Duodenal mucosa (tissue), 2 donors: ENCODE results near the gene ARHGAP15.

Experiments used
- H3K27ac ChIP-seq: one replicate; pipeline ENCODE4 v1.7.0; 2013; ENCODE audit warnings: low read depth, low read length
- H3K27me3 ChIP-seq, 2 donors: one replicate each; pipeline ENCODE4 v1.7.0; 2013; ENCODE audit warnings: low read length in 2 of 2, control low read depth in 1 of 2; ENCODE audit not compliant: insufficient read depth in 2 of 2, control insufficient read depth in 1 of 2
- H3K36me3 ChIP-seq, 2 donors: one replicate each; pipeline ENCODE4 v1.7.0; 2013; ENCODE audit warnings: low read length in 2 of 2, control low read depth in 1 of 2; ENCODE audit not compliant: insufficient read depth in 2 of 2, control insufficient read depth in 1 of 2
- H3K4me1 ChIP-seq, 2 donors: one replicate each; pipeline ENCODE4 v1.7.0; 2013; ENCODE audit warnings: low read length in 2 of 2, control low read depth in 1 of 2; ENCODE audit not compliant: insufficient read depth in 2 of 2, control insufficient read depth in 1 of 2
- H3K4me3 ChIP-seq, 2 donors: one replicate each; pipeline ENCODE4 v1.7.0; 2013; ENCODE audit warnings: low read length in 2 of 2, low read depth in 1 of 2
- H3K9ac ChIP-seq, 2 donors: one replicate each; pipeline ENCODE4 v1.7.0; 2013; ENCODE audit warnings: low read length in 2 of 2, low read depth in 1 of 2
- H3K9me3 ChIP-seq, 2 donors: one replicate each; pipeline ENCODE4 v1.7.0; 2013; ENCODE audit warnings: low read length in 2 of 2, control low read depth in 1 of 2; ENCODE audit not compliant: control insufficient read depth in 1 of 2

ARHGAP15 gene

GRCh38 chr2:143255899-143256298 lies 126.7 kb downstream of the ARHGAP15 start:
- H3K4me3 ChIP-seq = no peak overlapping the region

GRCh38 chr2:143258126-143258892 lies 129.1 kb downstream of the ARHGAP15 start:
- Histone ChIP-seq H3K4me1 (peaks cover 0 to 3% of the 10 kb centered on the region in 2 donors), H3K9ac (no peak overlapping the region), H3K4me3 (no peak overlapping the region), H3K9me3 (no peaks in the 10 kb centered on the region), H3K27ac (no peak overlapping the region), H3K27me3 (no peaks in the 10 kb centered on the region), H3K36me3 (no peaks in the 10 kb centered on the region)

More at GRCh38 chr2:143255899-143256298, 126.7 kb downstream of the ARHGAP15 start:
- Histone ChIP-seq H3K36me3 (no peaks in the 10 kb centered on the region), H3K9ac (no peak overlapping the region), H3K9me3 (no peaks in the 10 kb centered on the region), H3K27ac (no peak overlapping the region), H3K27me3 (no peaks in the 10 kb centered on the region), H3K4me1 (no peaks in the 10 kb centered on the region)

- Histone ChIP-seq H3K4me1 (peaks cover 0 to 3% of the 10 kb centered on the region in 2 donors), H3K27me3 (no peaks in the 10 kb centered on the region), H3K9ac (peak overlapping the region in 1 of 2 donors; percentile 35), H3K36me3 (no peaks in the 10 kb centered on the region), H3K4me3 (no peak overlapping the region), H3K27ac (no peak overlapping the region), H3K9me3 (no peaks in the 10 kb centered on the region)
Measured at GRCh38 chr2:143259368-143259958, 130.2 kb downstream of the ARHGAP15 start.

GRCh38 chr2:143261986-143262385 lies 132.8 kb downstream of the ARHGAP15 start:
- H3K9ac ChIP-seq = no peak overlapping the region
- no peak overlapping the region for H3K4me3 ChIP-seq
- H3K9me3 ChIP-seq = no peaks in the 10 kb centered on the region
- H3K27ac ChIP-seq = no peak overlapping the region
- no peaks in the 10 kb centered on the region for H3K36me3 ChIP-seq
- peaks cover 0 to 3% of the 10 kb centered on the region in 2 donors for H3K4me1 ChIP-seq
- H3K27me3 ChIP-seq = no peaks in the 10 kb centered on the region

GRCh38 chr2:143262389-143262788 lies 133.2 kb downstream of the ARHGAP15 start:
- no peak overlapping the region for H3K27ac ChIP-seq
- H3K36me3 ChIP-seq = no peaks in the 10 kb centered on the region
- peaks cover 0 to 3% of the 10 kb centered on the region in 2 donors for H3K4me1 ChIP-seq
- H3K4me3 ChIP-seq = no peak overlapping the region
- no peak overlapping the region for H3K9ac ChIP-seq
- no peaks in the 10 kb centered on the region for H3K27me3 ChIP-seq
- no peaks in the 10 kb centered on the region for H3K9me3 ChIP-seq

GRCh38 chr2:143263066-143263625 lies 133.9 kb downstream of the ARHGAP15 start:
- H3K36me3 ChIP-seq = no peaks in the 10 kb centered on the region
- H3K27ac ChIP-seq = no peak overlapping the region
- no peaks in the 10 kb centered on the region for H3K9me3 ChIP-seq
- H3K9ac ChIP-seq = no peak overlapping the region
- peaks cover 0 to 3% of the 10 kb centered on the region in 2 donors for H3K4me1 ChIP-seq
- H3K27me3 ChIP-seq = no peaks in the 10 kb centered on the region
- H3K4me3 ChIP-seq = no peak overlapping the region

- peaks cover 0 to 3% of the 10 kb centered on the region in 2 donors for H3K4me1 ChIP-seq
- H3K27me3 ChIP-seq = no peaks in the 10 kb centered on the region
- no peak overlapping the region for H3K9ac ChIP-seq
- no peak overlapping the region for H3K27ac ChIP-seq
- H3K4me3 ChIP-seq = no peak overlapping the region
- H3K9me3 ChIP-seq = no peaks in the 10 kb centered on the region
- H3K36me3 ChIP-seq = no peaks in the 10 kb centered on the region
Measured at GRCh38 chr2:143264851-143265250, 135.6 kb downstream of the ARHGAP15 start.

- Histone ChIP-seq H3K36me3 (no peaks in the 10 kb centered on the region), H3K27me3 (no peaks in the 10 kb centered on the region), H3K4me1 (no peaks in the 10 kb centered on the region), H3K27ac (no peak overlapping the region), H3K4me3 (no peak overlapping the region), H3K9ac (no peak overlapping the region), H3K9me3 (no peaks in the 10 kb centered on the region)
Measured at GRCh38 chr2:143279672-143280071, 150.5 kb downstream of the ARHGAP15 start.

- no peak overlapping the region for H3K27ac ChIP-seq
- H3K9ac ChIP-seq = no peak overlapping the region
- no peaks in the 10 kb centered on the region for H3K27me3 ChIP-seq
- no peak overlapping the region for H3K4me3 ChIP-seq
- H3K36me3 ChIP-seq = no peaks in the 10 kb centered on the region
- no peaks in the 10 kb centered on the region for H3K4me1 ChIP-seq
- H3K9me3 ChIP-seq = no peaks in the 10 kb centered on the region
Measured at GRCh38 chr2:143280097-143280757, 151.0 kb downstream of the ARHGAP15 start.

- Histone ChIP-seq H3K27ac (no peak overlapping the region), H3K27me3 (no peaks in the 10 kb centered on the region), H3K9me3 (no peaks in the 10 kb centered on the region), H3K4me1 (no peaks in the 10 kb centered on the region), H3K36me3 (no peaks in the 10 kb centered on the region), H3K4me3 (no peak overlapping the region), H3K9ac (no peak overlapping the region)
Measured at GRCh38 chr2:143282684-143283083, 153.5 kb downstream of the ARHGAP15 start.
